Measurements from ENCODE around the gene GGA1. TPM values are rescaled to one million over a fixed set of nuclear protein-coding genes. Genes with fewer than 3 reads are reported as not detected.

Gene GGA1
- total and polyA plus RNA-seq, 9 of the 15 experiments (the other 6 are each of a cell fraction or from before 2014, with no cell fraction given) = 1.5 to 69.5 (median 31.6) TPM

- TF ChIP-seq ZNF512 (tag; IDR thresholded peaks at IDR 0.05) (no peak), GMEB1 (CRISPR knock-in tag; IDR thresholded peaks at IDR 0.05) (peak; percentile 68), ZNF277 (CRISPR knock-in tag; IDR thresholded peaks at IDR 0.05; ENCODE audit: borderline replicate concordance) (no peak), MXD1 (CRISPR knock-in tag; IDR thresholded peaks at IDR 0.05; ENCODE audit: borderline replicate concordance, poor library complexity, severe bottlenecking) (no peak), MLLT1 (IDR thresholded peaks at IDR 0.05) (peak in 1 of 2 experiments; percentile 55; a peak in 1 of 4 replicates), CBX3 (IDR thresholded peaks at IDR 0.05; ENCODE audit: borderline replicate concordance in 1 of 2, low read length in 2 of 2) (0 out of 3 replicates have a peak, but pooled peaks of 1 of the 2 experiments have one; percentile 28), ZNF77 (CRISPR knock-in tag; IDR thresholded peaks at IDR 0.05) (no peak), CBFB (CRISPR knock-in tag; IDR thresholded peaks at IDR 0.05) (no peak), NR2C2 (CRISPR knock-in tag; IDR thresholded peaks at IDR 0.05) (no peak), NR2C2 (tag; IDR thresholded peaks at IDR 0.05) (peak; percentile 27; the same call in 1 of the 2 replicates), SMC3 (conservative IDR thresholded peaks at IDR 0.05; ENCODE audit: insufficient read depth, low read depth, low read length) (no peak), POLR2H (tag; IDR thresholded peaks at IDR 0.05; ENCODE audit: low read depth) (peak; percentile 66; the same call in 1 of the 2 replicates), ZBTB9 (CRISPR knock-in tag; IDR thresholded peaks at IDR 0.05) (0 out of 2 replicates have a peak, but pooled peaks have one; percentile 60), MEF2D (tag; conservative IDR thresholded peaks at IDR 0.05; ENCODE audit: low read depth) (no peak), POLR2G (IDR thresholded peaks at IDR 0.05; ENCODE audit: low read depth, low read length) (peak; percentile 89), POLR2A (conservative IDR thresholded peaks at IDR 0.05) (peak; percentile 70)
These were observed 49.8 kb downstream of the GGA1 start, which contains the start of gene PDXP (continued) for GRCh38 chr22:37658133-37659065.

Measured in K562 (cell line).